ENCODE results near the gene CDH23.

DNA sequence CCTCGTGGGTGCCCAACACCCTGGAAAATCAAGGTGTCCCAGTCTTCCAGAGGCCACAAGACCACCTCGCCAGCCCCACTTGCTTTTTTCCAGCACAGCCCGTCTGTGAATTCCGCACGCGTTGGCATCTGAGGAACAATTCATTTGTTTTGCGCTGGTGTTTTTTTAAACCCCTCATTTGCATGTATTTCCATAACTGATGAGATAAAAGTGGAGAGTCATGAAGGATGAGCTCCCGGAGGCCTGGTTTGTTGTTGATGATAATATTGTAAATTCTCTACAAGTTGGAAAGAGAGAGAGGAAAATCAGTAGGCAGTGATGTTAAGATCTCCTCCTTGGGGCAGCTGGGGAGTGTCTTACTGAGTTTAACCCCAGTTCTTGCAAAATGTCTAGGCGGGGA is 43.1 kb upstream of the CDH23 start:
- TF ChIP-seq, protein P1, sequence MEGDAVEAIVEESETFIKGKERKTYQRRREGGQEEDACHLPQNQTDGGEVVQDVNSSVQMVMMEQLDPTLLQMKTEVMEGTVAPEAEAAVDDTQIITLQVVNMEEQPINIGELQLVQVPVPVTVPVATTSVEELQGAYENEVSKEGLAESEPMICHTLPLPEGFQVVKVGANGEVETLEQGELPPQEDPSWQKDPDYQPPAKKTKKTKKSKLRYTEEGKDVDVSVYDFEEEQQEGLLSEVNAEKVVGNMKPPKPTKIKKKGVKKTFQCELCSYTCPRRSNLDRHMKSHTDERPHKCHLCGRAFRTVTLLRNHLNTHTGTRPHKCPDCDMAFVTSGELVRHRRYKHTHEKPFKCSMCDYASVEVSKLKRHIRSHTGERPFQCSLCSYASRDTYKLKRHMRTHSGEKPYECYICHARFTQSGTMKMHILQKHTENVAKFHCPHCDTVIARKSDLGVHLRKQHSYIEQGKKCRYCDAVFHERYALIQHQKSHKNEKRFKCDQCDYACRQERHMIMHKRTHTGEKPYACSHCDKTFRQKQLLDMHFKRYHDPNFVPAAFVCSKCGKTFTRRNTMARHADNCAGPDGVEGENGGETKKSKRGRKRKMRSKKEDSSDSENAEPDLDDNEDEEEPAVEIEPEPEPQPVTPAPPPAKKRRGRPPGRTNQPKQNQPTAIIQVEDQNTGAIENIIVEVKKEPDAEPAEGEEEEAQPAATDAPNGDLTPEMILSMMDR (IDR thresholded peaks at IDR 0.05; ENCODE audit: poor library complexity, severe bottlenecking): no peak
- TF ChIP-seq TAF1 (IDR thresholded peaks at IDR 0.05; ENCODE audit: low read depth) (no peak), POLR2AphosphoS5 (IDR thresholded peaks at IDR 0.05) (no peak), SMC3 (conservative IDR thresholded peaks at IDR 0.05; ENCODE audit: poor library complexity) (no peak), EZH2 (IDR thresholded peaks at IDR 0.05; ENCODE audit: borderline replicate concordance, insufficient read depth, low read length, poor library complexity, severe bottlenecking) (no peak), RAD21 (conservative IDR thresholded peaks at IDR 0.05) (no peak), MXI1 (conservative IDR thresholded peaks at IDR 0.05; ENCODE audit: poor library complexity, severe bottlenecking) (no peak), EP300 (conservative IDR thresholded peaks at IDR 0.05; ENCODE audit: poor library complexity, severe bottlenecking) (no peak)
- TF ChIP-seq, protein P2, sequence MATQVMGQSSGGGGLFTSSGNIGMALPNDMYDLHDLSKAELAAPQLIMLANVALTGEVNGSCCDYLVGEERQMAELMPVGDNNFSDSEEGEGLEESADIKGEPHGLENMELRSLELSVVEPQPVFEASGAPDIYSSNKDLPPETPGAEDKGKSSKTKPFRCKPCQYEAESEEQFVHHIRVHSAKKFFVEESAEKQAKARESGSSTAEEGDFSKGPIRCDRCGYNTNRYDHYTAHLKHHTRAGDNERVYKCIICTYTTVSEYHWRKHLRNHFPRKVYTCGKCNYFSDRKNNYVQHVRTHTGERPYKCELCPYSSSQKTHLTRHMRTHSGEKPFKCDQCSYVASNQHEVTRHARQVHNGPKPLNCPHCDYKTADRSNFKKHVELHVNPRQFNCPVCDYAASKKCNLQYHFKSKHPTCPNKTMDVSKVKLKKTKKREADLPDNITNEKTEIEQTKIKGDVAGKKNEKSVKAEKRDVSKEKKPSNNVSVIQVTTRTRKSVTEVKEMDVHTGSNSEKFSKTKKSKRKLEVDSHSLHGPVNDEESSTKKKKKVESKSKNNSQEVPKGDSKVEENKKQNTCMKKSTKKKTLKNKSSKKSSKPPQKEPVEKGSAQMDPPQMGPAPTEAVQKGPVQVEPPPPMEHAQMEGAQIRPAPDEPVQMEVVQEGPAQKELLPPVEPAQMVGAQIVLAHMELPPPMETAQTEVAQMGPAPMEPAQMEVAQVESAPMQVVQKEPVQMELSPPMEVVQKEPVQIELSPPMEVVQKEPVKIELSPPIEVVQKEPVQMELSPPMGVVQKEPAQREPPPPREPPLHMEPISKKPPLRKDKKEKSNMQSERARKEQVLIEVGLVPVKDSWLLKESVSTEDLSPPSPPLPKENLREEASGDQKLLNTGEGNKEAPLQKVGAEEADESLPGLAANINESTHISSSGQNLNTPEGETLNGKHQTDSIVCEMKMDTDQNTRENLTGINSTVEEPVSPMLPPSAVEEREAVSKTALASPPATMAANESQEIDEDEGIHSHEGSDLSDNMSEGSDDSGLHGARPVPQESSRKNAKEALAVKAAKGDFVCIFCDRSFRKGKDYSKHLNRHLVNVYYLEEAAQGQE (IDR thresholded peaks at IDR 0.05; ENCODE audit: borderline replicate concordance): no peak

All from neural cell (in vitro differentiated cells).